IMR-90 (cell line): ENCODE measurements around the gene ATG2A. TPM values are rescaled to one million over a fixed set of nuclear protein-coding genes. Genes with fewer than 3 reads are reported as not detected.
A peak's percentile ranks its signal among the peaks of the same experiment; 100 is the strongest.

Experiments used
- ATAC-seq: fragments of 200-7000 bp; cut with Tn5 transposase; 2 replicates; pipeline ENCODE4 v1.9.1; 2020; ENCODE audit warnings: low read depth, mild to moderate bottlenecking, moderate library complexity
- BruUV-seq: library from RNA; stranded (reverse); fragments of 400-500 nt; replicated peaks from 2 replicates; lab custom pipeline; 2021; lab: Mats Ljungman, UMichigan
- CTCF ChIA-PET: fragments of 300-600 bp; formaldehyde crosslinking; extraction: SDS; loops from one replicate; lab custom pipeline; 2021; ENCODE audit warnings: antibody characterized with exemption; lab: Yijun Ruan, JAX
- POLR2A ChIA-PET: fragments of 300-600 bp; sonication (Branson Sonifier 250); formaldehyde crosslinking; loops from one replicate; lab custom pipeline; 2022; ENCODE audit warnings: antibody characterized with exemption; ENCODE audit not compliant: unreplicated experiment; lab: Charles Lee
- DNase-seq: peaks from one replicate; pipeline ENCODE4 v3.0.0; 2013
- H2AFZ ChIP-seq: replicated peaks from 2 replicates; pipeline ENCODE3; 2013; ENCODE audit warnings: low read length, mild to moderate bottlenecking; ENCODE audit not compliant: poor library complexity
- H2AK5ac ChIP-seq: 2 replicates; pipeline ENCODE4 v1.6.1; 2013; ENCODE audit warnings: low read depth, low read length, inconsistent platforms
- H2AK9ac ChIP-seq: replicated peaks from 2 replicates; pipeline ENCODE3; 2013; ENCODE audit warnings: mild to moderate bottlenecking, low read depth, low read length, moderate library complexity; ENCODE audit not compliant: poor library complexity
- H2BK120ac ChIP-seq: 2 replicates; pipeline ENCODE4 v1.6.1; 2013; ENCODE audit warnings: low read depth, low read length, inconsistent platforms
- H2BK15ac ChIP-seq: 3 replicates; pipeline ENCODE4 v1.6.1; 2013; ENCODE audit warnings: low read depth, low read length, inconsistent platforms
- H2BK20ac ChIP-seq: 2 replicates; pipeline ENCODE4 v1.6.1; 2013; ENCODE audit warnings: low read depth, mild to moderate bottlenecking, inconsistent platforms, low read length, moderate library complexity
- H2BK5ac ChIP-seq: 2 replicates; pipeline ENCODE4 v1.6.1; 2013; ENCODE audit warnings: mild to moderate bottlenecking, low read depth, low read length, inconsistent platforms; ENCODE audit not compliant: poor library complexity, severe bottlenecking
- H3K14ac ChIP-seq: replicated peaks from 2 replicates; pipeline ENCODE4 v1.6.1; 2013; ENCODE audit warnings: low read depth, low read length, inconsistent platforms
- H3K18ac ChIP-seq: 2 replicates; pipeline ENCODE4 v1.6.1; 2013; ENCODE audit warnings: low read depth, low read length, control low read depth
- H3K23ac ChIP-seq: 2 replicates; pipeline ENCODE4 v1.6.1; 2013; ENCODE audit warnings: low read depth, low read length, inconsistent platforms
- H3K27ac ChIP-seq: 2 replicates; pipeline ENCODE4 v1.5.1; 2013; ENCODE audit warnings: mild to moderate bottlenecking, control low read depth, low read length; ENCODE audit not compliant: insufficient read depth
- H3K27me3 ChIP-seq: 2 replicates; pipeline ENCODE4 v1.6.1; 2013; ENCODE audit warnings: low read length; ENCODE audit not compliant: control insufficient read depth, insufficient read depth
- H3K36me3 ChIP-seq: 2 replicates; pipeline ENCODE4 v1.6.1; 2013; ENCODE audit warnings: low read length, mixed read lengths; ENCODE audit not compliant: control insufficient read depth, insufficient read depth
- H3K4ac ChIP-seq: 2 replicates; pipeline ENCODE4 v1.6.1; 2013; ENCODE audit warnings: low read depth, low read length, inconsistent platforms
- H3K4me1 ChIP-seq: 2 replicates; pipeline ENCODE4 v1.6.1; 2013; ENCODE audit warnings: low read length, mixed read lengths; ENCODE audit not compliant: control insufficient read depth, insufficient read depth
- H3K4me2 ChIP-seq: 2 replicates; pipeline ENCODE4 v1.6.1; 2013; ENCODE audit warnings: low read depth, mild to moderate bottlenecking, control low read depth, low read length, moderate library complexity
- H3K4me3 ChIP-seq: 2 replicates; pipeline ENCODE4 v1.5.1; 2013; ENCODE audit warnings: low read depth, mild to moderate bottlenecking, control low read depth, low read length, moderate library complexity; ENCODE audit not compliant: insufficient read depth
- H3K56ac ChIP-seq: 2 replicates; pipeline ENCODE4 v1.6.1; 2013; ENCODE audit warnings: low read length, inconsistent platforms; ENCODE audit not compliant: insufficient read depth; ENCODE audit errors: extremely low read depth
- H3K79me1 ChIP-seq, 2 experiments: 2 replicates each; pipeline ENCODE4 v1.6.1; 2013; ENCODE audit warnings: low read length in 2 of 2, inconsistent platforms in 1 of 2, low read depth in 1 of 2
- H3K9ac ChIP-seq: 2 replicates; pipeline ENCODE4 v1.6.1; 2013; ENCODE audit warnings: low read depth, low read length, control low read depth
- H3K9me1 ChIP-seq: 2 replicates; pipeline ENCODE4 v1.6.1; 2013; ENCODE audit warnings: low read length, inconsistent platforms; ENCODE audit not compliant: insufficient read depth
- H3K9me3 ChIP-seq: 2 replicates; pipeline ENCODE4 v1.6.1; 2013; ENCODE audit warnings: low read length; ENCODE audit not compliant: control insufficient read depth, insufficient read depth
- H4K20me1 ChIP-seq: 2 replicates; pipeline ENCODE4 v1.6.1; 2013; ENCODE audit warnings: low read length, inconsistent platforms; ENCODE audit not compliant: insufficient read depth
- H4K5ac ChIP-seq: 2 replicates; pipeline ENCODE4 v1.6.1; 2013; ENCODE audit warnings: mild to moderate bottlenecking, low read depth, low read length, control low read depth
- H4K8ac ChIP-seq, 2 experiments: 2 replicates each; pipeline ENCODE4 v1.6.1; 2013; ENCODE audit warnings: low read depth in 2 of 2, low read length in 2 of 2, control low read depth in 1 of 2, inconsistent platforms in 1 of 2
- H4K91ac ChIP-seq: 2 replicates; pipeline ENCODE4 v1.6.1; 2013; ENCODE audit warnings: low read depth, low read length, inconsistent platforms; ENCODE audit not compliant: insufficient read depth
- BHLHE40 ChIP-seq: fragments of 150-350 bp; IDR thresholded peaks from 2 replicates; pipeline ENCODE4 v1.6.1; 2016; ENCODE audit warnings: mild to moderate bottlenecking, low read depth, low read length
- CEBPB ChIP-seq: IDR thresholded peaks from 2 replicates; pipeline ENCODE4 v1.6.1; 2012; ENCODE audit warnings: low read depth, low read length, improper control_type of control experiment
- CHD1 ChIP-seq: IDR thresholded peaks from 2 replicates; pipeline ENCODE4 v1.6.1; 2012; ENCODE audit warnings: low read depth, low read length, improper control_type of control experiment
- ELK1 ChIP-seq: fragments of 150-350 bp; IDR thresholded peaks from 2 replicates; pipeline ENCODE4 v1.6.1; 2016; ENCODE audit warnings: low read depth, mild to moderate bottlenecking, low read length, moderate library complexity, borderline replicate concordance
- FOS ChIP-seq: fragments of 150-350 bp; IDR thresholded peaks from 2 replicates; pipeline ENCODE4 v1.6.1; 2016; ENCODE audit warnings: low read depth, low read length
- MAFK ChIP-seq: IDR thresholded peaks from 2 replicates; pipeline ENCODE4 v1.6.1; 2012; ENCODE audit warnings: low read depth, low read length, improper control_type of control experiment
- MAZ ChIP-seq: IDR thresholded peaks from 2 replicates; pipeline ENCODE4 v1.6.1; 2012; ENCODE audit warnings: low read depth, mild to moderate bottlenecking, low read length, improper control_type of control experiment, moderate library complexity, borderline replicate concordance
- RAD21 ChIP-seq: IDR thresholded peaks from 2 replicates; pipeline ENCODE4 v1.6.1; 2012; ENCODE audit warnings: low read length, improper control_type of control experiment
- RCOR1 ChIP-seq: IDR thresholded peaks from 2 replicates; pipeline ENCODE4 v1.6.1; 2012; ENCODE audit warnings: mild to moderate bottlenecking, low read length, improper control_type of control experiment; ENCODE audit not compliant: insufficient replicate concordance
- RFX5 ChIP-seq: IDR thresholded peaks from 2 replicates; pipeline ENCODE4 v1.8.0; 2012; ENCODE audit warnings: low read depth, mild to moderate bottlenecking, low read length, moderate library complexity
- SMC3 ChIP-seq: fragments of 150-350 bp; IDR thresholded peaks from 2 replicates; pipeline ENCODE4 v1.6.1; 2016; ENCODE audit warnings: low read depth, mild to moderate bottlenecking, antibody characterized with exemption, low read length, moderate library complexity
- USF2 ChIP-seq: fragments of 150-350 bp; IDR thresholded peaks from 2 replicates; pipeline ENCODE4 v1.6.1; 2017; ENCODE audit warnings: mild to moderate bottlenecking, antibody characterized with exemption, low read length, low read depth
- WGBS, 2 experiments: methylation state at CpG; one replicate each; pipeline versions ENCODE4 v1.1.5 to v1.1.7; 2013; ENCODE audit warnings: missing lambda C conversion rate in 2 of 2; ENCODE audit not compliant: insufficient read length in 1 of 2; ENCODE audit errors: extremely low coverage in 2 of 2; 5-methylcytosine and 5-hydroxymethylcytosine counted together
- dilution Hi-C: fragments of 300-500 bp; cut with HindIII; formaldehyde crosslinking; loops from one replicate; pipeline ENCODE4 v1.14.3; 2018; ENCODE audit warnings: low sequenced_read_pairs; ENCODE audit not compliant: unreplicated experiment
- in situ Hi-C: fragments of 300-500 bp; cut with MboI; formaldehyde crosslinking; loops from 3 replicates; pipeline ENCODE4 v1.14.3; 2019; ENCODE audit warnings: low sequenced_read_pairs, inconsistent platforms, mixed read lengths
- intact Hi-C: fragments of 100-400 bp; cut with micrococcal nuclease; formaldehyde crosslinking; loops from 2 replicates; pipeline ENCODE4 v1.10.0; 2022
- polyA plus RNA-seq, 3 experiments: library from polyadenylated mRNA; depleted of rRNA; stranded (reverse); fragments of >200 nt; gene quantifications; 2 replicates each; pipeline ENCODE4 v1.2.3, GENCODE V29; 2012; ENCODE audit warnings: low replicate concordance in 1 of 3
- total RNA-seq: library from RNA; depleted of rRNA; stranded (reverse); fragments of >200 nt; gene quantifications from 2 replicates; pipeline ENCODE4 v1.2.3, GENCODE V29; 2012

The ATG2A gene
- total and polyA plus RNA-seq, 2 of the 4 experiments (the other 2 are of a cell fraction): 3.2 to 10.5 TPM

- no peak for TF ChIP-seq RFX5
Measured at GRCh38 chr11:64880240-64881001, 36.6 kb downstream of the ATG2A start (continued).

GRCh38 chr11:64879244-64879900 lies 37.6 kb downstream of the ATG2A start:
- peak overlapping the region; percentile 80 for H4K91ac ChIP-seq
- DNase-seq (no peak), ATAC-seq (no peak)
- peaks cover 34% of the 10 kb centered on the region for H4K20me1 ChIP-seq
- POLR2A ChIA-PET: no interaction called here
- no peaks in the 10 kb centered on the region for H3K9me3 ChIP-seq
- peaks cover 12% of the 10 kb centered on the region for H3K36me3 ChIP-seq
- H3K23ac ChIP-seq: peak overlapping the region; percentile 88
- dilution Hi-C loops: no loop called here
- H3K14ac ChIP-seq: peak overlapping the region; percentile 88
- peak overlapping the region; percentile 81 for H2AK5ac ChIP-seq
- H2BK15ac ChIP-seq: 0 out of 3 replicates have a peak overlapping the region, but pooled peaks have one; percentile 8
- peak overlapping the region; percentile 75 for H3K9ac ChIP-seq
- H3K18ac ChIP-seq: peak overlapping the region; percentile 31
- H3K9me1 ChIP-seq: peaks cover 16% of the 10 kb centered on the region; the same call in 1 of the 2 replicates
- intact Hi-C loops: loop anchor here (2.0 kb wide), 1 partner anchor 15 kb away; no protein-coding TSS in a partner anchor
- peak overlapping the region; percentile 49 to 93 for H4K8ac ChIP-seq
- CTCF ChIA-PET: interaction anchor here (0.6 kb wide), 1 partner anchor 253 kb away, joined by 3 read pairs; no protein-coding TSS in a partner anchor
- peak overlapping the region; percentile 53 for H3K27ac ChIP-seq
- H3K4me3 ChIP-seq: peak overlapping the region; percentile 68
- H3K56ac ChIP-seq: peak overlapping the region; percentile 79
- in situ Hi-C loops: no loop called here
- WGBS, 2 experiments: 100% methylated on average over 2 of the region's 16 CpGs; no CpG with 5 or more reads in 1 of the 2 experiments
- H4K5ac ChIP-seq: peak overlapping the region; percentile 65
- H3K79me1 ChIP-seq: peaks cover 6 to 38% of the 10 kb centered on the region in 2 experiments; a peak in 3 of 4 replicates
- H3K4me2 ChIP-seq: peak overlapping the region; percentile 94
- H3K4ac ChIP-seq: peak overlapping the region; percentile 83
- H2AK9ac ChIP-seq: peak overlapping the region; percentile 78
- H2BK120ac ChIP-seq: peak overlapping the region; percentile 55
- no TSS peak for BruUV-seq
- H2AFZ ChIP-seq: peak overlapping the region; percentile 86
- H3K4me1 ChIP-seq: peaks cover 15% of the 10 kb centered on the region
- H3K27me3 ChIP-seq: no peaks in the 10 kb centered on the region
- H2BK20ac ChIP-seq: no peak overlapping the region
- peak overlapping the region; percentile 21 for H2BK5ac ChIP-seq
- TF ChIP-seq BHLHE40 (no peak), FOS (no peak), RAD21 (no peak), MAZ (no peak), CEBPB (no peak), USF2 (no peak), ELK1 (no peak), RCOR1 (no peak), CHD1 (no peak), MAFK (no peak), SMC3 (no peak)
